Lower lobe of right lung (tissue), 2 donors: Measurements from ENCODE around the gene PKNOX2. TPM values are rescaled to one million over a fixed set of nuclear protein-coding genes. Genes with fewer than 3 reads are reported as not detected.

Experiments
- ATAC-seq, 2 donors: fragments of 200-7000 bp; cut with Tn5 transposase; one replicate each; pipeline ENCODE4 v1.9.1; 2020 to 2022; ENCODE audit warnings: mild to moderate bottlenecking in 2 of 2, moderate library complexity in 2 of 2
- DNase-seq: peaks from one replicate; pipeline ENCODE4 v3.0.0-alpha.2; 2020
- H3K27ac ChIP-seq: fragments of 200-600 bp; one replicate; pipeline ENCODE4 v1.8.0; 2022
- H3K27me3 ChIP-seq: fragments of 200-600 bp; one replicate; pipeline ENCODE4 v1.8.0; 2022; ENCODE audit warnings: low read depth
- H3K36me3 ChIP-seq: fragments of 200-600 bp; one replicate; pipeline ENCODE4 v1.8.0; 2022; ENCODE audit warnings: mild to moderate bottlenecking
- H3K4me1 ChIP-seq: fragments of 200-600 bp; one replicate; pipeline ENCODE4 v1.8.0; 2022
- H3K4me3 ChIP-seq: fragments of 200-600 bp; one replicate; pipeline ENCODE4 v1.8.0; 2022; ENCODE audit warnings: mild to moderate bottlenecking
- H3K9me3 ChIP-seq: fragments of 200-600 bp; one replicate; pipeline ENCODE4 v1.8.0; 2022
- intact Hi-C: fragments of 100-400 bp; cut with DNase I; formaldehyde crosslinking; loops from one replicate; pipeline ENCODE4 v1.11.0; 2022
- total RNA-seq: library from RNA; stranded (reverse); fragmentation: NEBNext Ultra II Directional; extraction: Animal tissue kit (Norgen Biotek cat#: 25700); gene quantifications from one replicate; pipeline ENCODE4 v1.2.1, GENCODE V29; 2021
- TF ChIP-seq, protein P1 (sequence below): fragments of 200-600 bp; IDR thresholded peaks from one replicate; pipeline ENCODE4 v1.8.0; 2022; ENCODE audit warnings: antibody characterized with exemption, mild to moderate bottlenecking
- donor health status: DM: no; HTN: yes; CAD: no; lungs with severe emphysema.

PKNOX2 gene
- total RNA-seq, 1 donor from 2014 or later = 14.4 TPM

GRCh38 chr11:125333354-125334073, 169.0 kb downstream of the PKNOX2 start:
- Histone ChIP-seq H3K4me3 (no peak overlapping the region), H3K36me3 (no peaks in the 10 kb centered on the region), H3K9me3 (no peaks in the 10 kb centered on the region), H3K27ac (no peak overlapping the region), H3K4me1 (no peaks in the 10 kb centered on the region), H3K27me3 (no peaks in the 10 kb centered on the region)
- DNase-seq (no peak), ATAC-seq (no peak)
- intact Hi-C loops = no loop called here
- TF ChIP-seq, protein P1, sequence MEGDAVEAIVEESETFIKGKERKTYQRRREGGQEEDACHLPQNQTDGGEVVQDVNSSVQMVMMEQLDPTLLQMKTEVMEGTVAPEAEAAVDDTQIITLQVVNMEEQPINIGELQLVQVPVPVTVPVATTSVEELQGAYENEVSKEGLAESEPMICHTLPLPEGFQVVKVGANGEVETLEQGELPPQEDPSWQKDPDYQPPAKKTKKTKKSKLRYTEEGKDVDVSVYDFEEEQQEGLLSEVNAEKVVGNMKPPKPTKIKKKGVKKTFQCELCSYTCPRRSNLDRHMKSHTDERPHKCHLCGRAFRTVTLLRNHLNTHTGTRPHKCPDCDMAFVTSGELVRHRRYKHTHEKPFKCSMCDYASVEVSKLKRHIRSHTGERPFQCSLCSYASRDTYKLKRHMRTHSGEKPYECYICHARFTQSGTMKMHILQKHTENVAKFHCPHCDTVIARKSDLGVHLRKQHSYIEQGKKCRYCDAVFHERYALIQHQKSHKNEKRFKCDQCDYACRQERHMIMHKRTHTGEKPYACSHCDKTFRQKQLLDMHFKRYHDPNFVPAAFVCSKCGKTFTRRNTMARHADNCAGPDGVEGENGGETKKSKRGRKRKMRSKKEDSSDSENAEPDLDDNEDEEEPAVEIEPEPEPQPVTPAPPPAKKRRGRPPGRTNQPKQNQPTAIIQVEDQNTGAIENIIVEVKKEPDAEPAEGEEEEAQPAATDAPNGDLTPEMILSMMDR = no peak

DNA sequence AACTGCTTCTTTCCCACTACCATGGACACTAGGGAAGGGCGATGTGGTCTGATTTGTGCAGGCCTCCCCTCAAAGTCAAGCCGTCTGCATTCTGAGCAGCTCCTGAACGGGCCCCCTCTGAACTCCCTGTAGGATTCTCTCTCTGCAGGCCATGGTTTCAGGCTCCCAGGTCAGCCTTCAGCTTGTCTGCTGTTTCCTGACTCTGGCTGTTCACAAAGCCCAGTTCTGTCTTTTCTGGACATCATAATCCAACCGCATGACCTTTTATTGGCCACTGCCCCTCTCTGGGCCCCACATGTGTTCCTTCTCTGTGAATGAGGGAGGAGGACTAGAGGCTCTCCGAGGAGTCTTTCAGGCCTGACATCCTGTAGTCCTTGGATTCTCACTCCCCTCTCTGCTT, 170.6 kb downstream of the PKNOX2 start:
- Histone ChIP-seq H3K27me3 (no peaks in the 10 kb centered on the region), H3K36me3 (no peaks in the 10 kb centered on the region), H3K4me3 (no peak overlapping the region), H3K4me1 (no peaks in the 10 kb centered on the region), H3K9me3 (no peaks in the 10 kb centered on the region), H3K27ac (no peak overlapping the region)
- DNase-seq (no peak), ATAC-seq (no peak)
- intact Hi-C loops = no loop called here
- TF ChIP-seq, protein P1 = no peak

DNA sequence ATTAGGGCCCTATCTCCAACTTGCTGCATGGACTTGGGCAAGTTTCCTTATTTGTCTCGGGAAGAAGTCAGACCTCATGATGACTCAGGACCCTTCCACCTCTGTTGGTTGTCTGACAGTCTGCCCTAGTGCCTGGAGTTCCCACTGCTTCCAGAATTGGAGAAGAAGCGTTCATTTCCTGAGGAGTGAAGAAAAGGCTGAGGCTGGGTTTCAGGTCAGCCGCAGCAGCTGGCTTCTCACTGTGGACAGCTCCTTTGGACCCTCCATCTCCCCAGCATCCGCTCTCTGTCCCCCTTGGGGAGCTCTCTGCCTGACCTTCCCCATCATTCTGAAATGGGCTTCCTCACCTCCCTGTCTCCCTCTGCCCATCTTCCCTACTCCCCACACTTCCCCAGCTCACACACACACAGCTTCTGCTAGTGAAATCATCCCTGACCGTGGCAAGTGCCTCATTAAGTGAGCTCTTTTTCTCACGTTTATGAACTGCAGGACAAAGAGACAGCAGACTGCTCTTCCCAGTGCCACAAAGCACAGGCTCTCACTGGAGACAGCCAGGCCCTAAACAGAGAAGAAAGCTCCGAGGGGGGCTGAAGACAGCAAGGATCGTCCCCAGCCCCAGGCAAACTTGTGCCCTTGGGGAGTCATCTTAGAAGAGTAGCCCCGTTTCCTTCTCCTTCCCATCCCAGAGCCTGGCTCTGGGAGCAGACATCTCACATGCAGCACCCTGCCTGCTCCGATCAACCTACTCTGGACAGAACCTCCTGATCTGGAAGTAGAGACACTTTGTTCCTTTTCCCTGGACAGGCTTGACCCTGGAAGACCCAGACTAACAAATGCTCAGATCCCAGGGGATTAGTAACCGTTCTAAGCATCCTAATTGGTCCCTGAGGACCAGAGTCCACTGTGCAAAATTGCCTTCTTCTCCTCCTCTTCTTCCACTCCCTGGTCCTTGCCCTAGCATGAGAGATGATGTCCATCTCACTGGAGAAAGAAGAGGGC, 173.6 kb downstream of the PKNOX2 start:
- H3K4me3 ChIP-seq = no peak overlapping the region
- DNase-seq (no peak), ATAC-seq (no peak)
- intact Hi-C loops = no loop called here
- no peaks in the 10 kb centered on the region for H3K36me3 ChIP-seq
- H3K27ac ChIP-seq = peak overlapping the region; percentile 56
- H3K4me1 ChIP-seq = no peaks in the 10 kb centered on the region
- TF ChIP-seq, protein P1 = no peak
- no peaks in the 10 kb centered on the region for H3K27me3 ChIP-seq
- H3K9me3 ChIP-seq = no peaks in the 10 kb centered on the region

- Histone ChIP-seq H3K27me3 (no peaks in the 10 kb centered on the region), H3K36me3 (no peaks in the 10 kb centered on the region), H3K27ac (peak overlapping the region; percentile 56), H3K4me1 (no peaks in the 10 kb centered on the region), H3K4me3 (no peak overlapping the region), H3K9me3 (no peaks in the 10 kb centered on the region)
- intact Hi-C loops = no loop called here
- DNase-seq (peak; percentile 25), ATAC-seq (peak; percentile 33 to 38)
- TF ChIP-seq, protein P1 = no peak
These were observed 174.6 kb downstream of the PKNOX2 start for GRCh38 chr11:125338886-125339811.

DNA sequence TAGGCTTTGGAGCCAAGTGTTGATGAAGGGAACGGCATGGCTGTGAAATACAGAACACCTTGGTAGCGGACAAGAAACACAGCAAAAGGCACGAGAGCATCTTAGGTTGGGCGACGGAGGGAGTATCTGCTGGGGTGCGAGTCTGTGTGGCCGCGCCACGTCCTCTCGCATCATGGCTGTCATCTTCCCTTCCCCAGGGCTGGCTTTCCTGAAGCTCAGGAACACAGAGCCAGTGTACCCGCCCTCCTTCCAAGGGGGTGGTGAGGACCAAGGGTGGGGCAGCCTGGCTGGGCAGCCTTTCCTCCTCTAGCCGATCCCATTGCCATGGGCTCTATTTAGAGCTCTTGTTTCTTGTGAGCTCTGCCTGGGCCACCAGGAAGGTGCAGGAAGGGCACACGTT, 177.1 kb downstream of the PKNOX2 start:
- Histone ChIP-seq H3K4me3 (no peak overlapping the region), H3K27ac (no peak overlapping the region), H3K9me3 (no peaks in the 10 kb centered on the region), H3K27me3 (no peaks in the 10 kb centered on the region), H3K36me3 (no peaks in the 10 kb centered on the region), H3K4me1 (no peaks in the 10 kb centered on the region)
- intact Hi-C loops = loop anchor here (10.0 kb wide), 1 partner anchor 63 kb away; no protein-coding TSS in a partner anchor
- DNase-seq = peak; percentile 25
- TF ChIP-seq, protein P1 = no peak
- no peak for ATAC-seq
